CD4-positive, alpha-beta memory T cell (primary cell): ENCODE data around the gene TNIP2. TPM values are rescaled to one million over a fixed set of nuclear protein-coding genes. Genes with fewer than 3 reads are reported as not detected.
A peak's percentile ranks its signal among the peaks of the same experiment; 100 is the strongest.

ENCODE experiments used
- CTCF ChIA-PET: fragments of 350-600 bp; sonication (Branson Sonifier 250); formaldehyde crosslinking; loops from one replicate; lab custom pipeline; 2021; ENCODE audit warnings: inconsistent platforms; ENCODE audit not compliant: partially characterized antibody; lab: Charles Lee
- POLR2A ChIA-PET: fragments of 350-600 bp; sonication (Branson Sonifier 250); formaldehyde crosslinking; loops from one replicate; lab custom pipeline; 2021; ENCODE audit not compliant: partially characterized antibody; lab: Charles Lee
- DNase-seq, 5 donors: peaks; one replicate each; pipeline versions ENCODE4 v3.0.0 to v3.0.0-alpha.2; 2020 to 2022; ENCODE audit warnings: mixed read lengths in 1 of 5
- H3K27ac ChIP-seq: one replicate; pipeline ENCODE4 v1.7.0; 2013; ENCODE audit warnings: low read depth, low read length
- H3K27me3 ChIP-seq: 2 replicates; pipeline ENCODE4 v1.7.0; 2013; ENCODE audit warnings: mild to moderate bottlenecking, low read length, moderate library complexity; ENCODE audit not compliant: insufficient read depth
- H3K36me3 ChIP-seq: 2 replicates; pipeline ENCODE4 v1.7.0; 2013; ENCODE audit warnings: mild to moderate bottlenecking, low read length, moderate library complexity; ENCODE audit not compliant: insufficient read depth
- H3K4me1 ChIP-seq: 2 replicates; pipeline ENCODE4 v1.7.0; 2013; ENCODE audit warnings: mild to moderate bottlenecking, low read length, moderate library complexity; ENCODE audit not compliant: insufficient read depth
- H3K4me3 ChIP-seq, 2 donors: one replicate each; pipeline ENCODE4 v1.7.0; 2013; ENCODE audit warnings: low read length in 2 of 2, mild to moderate bottlenecking in 1 of 2
- H3K9me3 ChIP-seq, 2 donors: one replicate each; pipeline ENCODE4 v1.7.0; 2013; ENCODE audit warnings: low read length in 2 of 2, control low read depth in 1 of 2; ENCODE audit not compliant: control insufficient read depth in 1 of 2
- H3K27ac Mint-ChIP-seq, 7 donors: one replicate each; pipeline ENCODE4 v1.8.0; 2020 to 2021; ENCODE audit warnings: mixed read lengths in 7 of 7, mild to moderate bottlenecking in 6 of 7, inconsistent platforms in 3 of 7, moderate library complexity in 3 of 7
- H3K27me3 Mint-ChIP-seq, 2 donors: one replicate each; pipeline ENCODE4 v1.8.0; 2020 to 2021; ENCODE audit warnings: mixed read lengths in 2 of 2
- H3K36me3 Mint-ChIP-seq, 2 donors: one replicate each; pipeline ENCODE4 v1.8.0; 2020 to 2021; ENCODE audit warnings: mixed read lengths in 2 of 2, inconsistent platforms in 1 of 2, mild to moderate bottlenecking in 1 of 2
- H3K4me1 Mint-ChIP-seq, 4 donors: one replicate each; pipeline ENCODE4 v1.8.0; 2020 to 2021; ENCODE audit warnings: mixed read lengths in 4 of 4, mild to moderate bottlenecking in 1 of 4
- H3K4me3 Mint-ChIP-seq, 8 donors: one replicate each; pipeline ENCODE4 v1.8.0; 2020 to 2021; ENCODE audit warnings: mixed read lengths in 8 of 8, mild to moderate bottlenecking in 7 of 8, moderate library complexity in 6 of 8, inconsistent platforms in 3 of 8
- H3K9me3 Mint-ChIP-seq, 8 donors: one replicate each; pipeline ENCODE4 v1.8.0; 2020 to 2021; ENCODE audit warnings: mixed read lengths in 8 of 8, mild to moderate bottlenecking in 5 of 8, inconsistent platforms in 3 of 8, moderate library complexity in 1 of 8
- intact Hi-C: fragments of 100-400 bp; cut with micrococcal nuclease; formaldehyde crosslinking; loops from one replicate; pipeline ENCODE4 v1.15.1; 2023
- polyA plus RNA-seq, 2 donors: library from polyadenylated mRNA; unstranded; fragments of 300-500 nt; fragmentation: Illumina TruSeq; gene quantifications; one replicate each; pipeline ENCODE4 v1.2.3, GENCODE V29; 2021
- total RNA-seq, 2 experiments: library from RNA; stranded (reverse); gene quantifications; one replicate each; pipeline ENCODE4 v1.2.3, GENCODE V29; 2021

The TNIP2 gene
- total and polyA plus RNA-seq, 4 experiments from 2014 or later, result 45.8 to 50.5 (median 49.2) TPM

- Mint-ChIP-seq H3K4me3 (peak overlapping the region in 1 of 8 donors; percentile 25), H3K27ac (peak overlapping the region in 5 of 7 donors; percentile 50 to 93 (median 91)), H3K27me3 (no peaks in the 10 kb centered on the region), H3K36me3 (no peaks in the 10 kb centered on the region), H3K9me3 (no peaks in the 10 kb centered on the region), H3K4me1 (peaks cover 27 to 75% (median 50%) of the 10 kb centered on the region in 4 donors)
- H3K27ac ChIP-seq, result peak overlapping the region; percentile 74
- intact Hi-C loops, result loop anchor here (5.0 kb wide), 1 partner anchor 40 kb away; no protein-coding TSS in a partner anchor
- peak in 1 of 5 donors; percentile 24 for DNase-seq
- no peak overlapping the region for H3K4me3 ChIP-seq
- H3K9me3 ChIP-seq, result no peaks in the 10 kb centered on the region
- ChIA-PET POLR2A (interaction anchor here (1.2 to 6.2 kb wide), 8 partner anchors 10 to 139 kb away, joined by 3 to 77 read pairs (median 10); no protein-coding TSS in a partner anchor), CTCF (interaction anchor here (0.7 to 1.6 kb wide), 4 partner anchors 9 to 165 kb away, joined by 3 to 5 read pairs (median 3); no protein-coding TSS in a partner anchor)
- H3K4me1 ChIP-seq, result peaks cover 70% of the 10 kb centered on the region
- H3K27me3 ChIP-seq, result no peaks in the 10 kb centered on the region
- no peaks in the 10 kb centered on the region for H3K36me3 ChIP-seq
Observed at GRCh38 chr4:2796849-2797544, 40.9 kb upstream of the TNIP2 start.

- Mint-ChIP-seq H3K4me3 (peak overlapping the region in 1 of 8 donors; percentile 13), H3K9me3 (no peaks in the 10 kb centered on the region), H3K4me1 (peaks cover 25 to 67% (median 48%) of the 10 kb centered on the region in 4 donors), H3K27ac (peak overlapping the region in 2 of 7 donors; percentile 53 to 68), H3K27me3 (no peaks in the 10 kb centered on the region), H3K36me3 (no peaks in the 10 kb centered on the region)
- Histone ChIP-seq H3K9me3 (no peaks in the 10 kb centered on the region), H3K27me3 (no peaks in the 10 kb centered on the region), H3K4me3 (no peak overlapping the region), H3K27ac (no peak overlapping the region), H3K36me3 (no peaks in the 10 kb centered on the region), H3K4me1 (peaks cover 63% of the 10 kb centered on the region)
- ChIA-PET CTCF (interaction anchor here (1.2 kb wide), 1 partner anchor 8 kb away, joined by 5 read pairs; no protein-coding TSS in a partner anchor), POLR2A (interaction anchor here (2.4 to 6.2 kb wide), 4 partner anchors 9 to 140 kb away, joined by 12 to 77 read pairs (median 28); no protein-coding TSS in a partner anchor)
- DNase-seq, result no peak
- intact Hi-C loops, result loop anchor here (5.0 kb wide), 1 partner anchor 41 kb away; no protein-coding TSS in a partner anchor
Observed at GRCh38 chr4:2795893-2796848, 40.0 kb upstream of the TNIP2 start.

DNA sequence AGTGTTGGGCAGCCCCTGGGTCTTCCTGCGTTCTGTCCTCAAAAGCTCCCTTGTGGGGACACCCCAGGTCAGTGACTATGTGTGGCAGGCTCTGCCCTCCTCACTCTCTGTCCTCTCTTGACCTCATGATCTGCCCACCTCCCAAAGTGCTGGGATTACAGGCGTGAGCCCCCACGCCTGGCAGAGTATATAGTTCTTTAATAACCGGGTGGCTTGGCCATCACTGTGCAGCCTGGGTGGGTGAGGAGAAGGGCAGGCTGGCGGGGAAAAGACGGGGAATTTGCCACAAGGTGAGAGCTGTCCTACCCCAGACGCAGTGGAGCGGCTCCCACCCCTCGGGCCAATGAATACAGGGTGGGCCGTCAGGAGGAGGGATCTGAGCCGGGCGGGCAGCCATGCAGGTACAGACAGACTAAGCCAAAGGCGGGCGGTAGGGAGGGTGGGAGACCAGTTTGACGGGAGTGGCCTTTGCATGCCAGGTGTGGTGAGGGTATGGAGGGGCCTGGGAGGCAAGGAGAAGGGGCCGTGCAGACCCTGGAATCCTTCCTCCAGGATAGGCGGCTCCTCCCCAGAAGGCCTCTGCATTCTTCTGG lies 39.3 kb upstream of the TNIP2 start:
- Histone ChIP-seq H3K4me1 (peaks cover 55% of the 10 kb centered on the region), H3K9me3 (no peaks in the 10 kb centered on the region), H3K27ac (no peak overlapping the region), H3K27me3 (no peaks in the 10 kb centered on the region), H3K4me3 (no peak overlapping the region), H3K36me3 (no peaks in the 10 kb centered on the region)
- no peak for DNase-seq
- intact Hi-C loops, result loop anchor here (5.0 kb wide), 1 partner anchor 42 kb away; no protein-coding TSS in a partner anchor
- H3K27ac Mint-ChIP-seq, result peak overlapping the region in 1 of 7 donors; percentile 40
- H3K4me3 Mint-ChIP-seq, result peak overlapping the region in 3 of 8 donors; percentile 16 to 61 (median 57)
- ChIA-PET POLR2A (interaction anchor here (1.3 kb wide), 1 partner anchor 48 kb away, joined by 4 read pairs; the partner anchor contains the start of gene ADD1), CTCF (no interaction called here)
- peaks cover 25 to 71% (median 49%) of the 10 kb centered on the region in 4 donors for H3K4me1 Mint-ChIP-seq
- H3K36me3 Mint-ChIP-seq, result no peaks in the 10 kb centered on the region
- H3K9me3 Mint-ChIP-seq, result no peaks in the 10 kb centered on the region
- H3K27me3 Mint-ChIP-seq, result no peaks in the 10 kb centered on the region

- Histone ChIP-seq H3K27me3 (no peaks in the 10 kb centered on the region), H3K4me3 (no peak overlapping the region), H3K4me1 (peaks cover 48% of the 10 kb centered on the region), H3K36me3 (no peaks in the 10 kb centered on the region), H3K27ac (no peak overlapping the region), H3K9me3 (no peaks in the 10 kb centered on the region)
- ChIA-PET POLR2A (interaction anchor here (1.0 to 1.3 kb wide), 2 partner anchors 11 to 49 kb away, joined by 4 read pairs; partner anchors contain the start of gene ADD1), CTCF (no interaction called here)
- H3K4me3 Mint-ChIP-seq, result peak overlapping the region; percentile 57 to 90 (median 85)
- H3K27me3 Mint-ChIP-seq, result no peaks in the 10 kb centered on the region
- no peak for DNase-seq
- no peaks in the 10 kb centered on the region for H3K36me3 Mint-ChIP-seq
- peaks cover 24 to 71% (median 48%) of the 10 kb centered on the region in 4 donors for H3K4me1 Mint-ChIP-seq
- peak overlapping the region in 6 of 7 donors; percentile 4 to 90 (median 46) for H3K27ac Mint-ChIP-seq
- intact Hi-C loops, result loop anchor here (5.0 kb wide), 1 partner anchor 43 kb away; no protein-coding TSS in a partner anchor
- no peaks in the 10 kb centered on the region for H3K9me3 Mint-ChIP-seq
Observed at GRCh38 chr4:2794486-2795299, 38.6 kb upstream of the TNIP2 start.

DNA sequence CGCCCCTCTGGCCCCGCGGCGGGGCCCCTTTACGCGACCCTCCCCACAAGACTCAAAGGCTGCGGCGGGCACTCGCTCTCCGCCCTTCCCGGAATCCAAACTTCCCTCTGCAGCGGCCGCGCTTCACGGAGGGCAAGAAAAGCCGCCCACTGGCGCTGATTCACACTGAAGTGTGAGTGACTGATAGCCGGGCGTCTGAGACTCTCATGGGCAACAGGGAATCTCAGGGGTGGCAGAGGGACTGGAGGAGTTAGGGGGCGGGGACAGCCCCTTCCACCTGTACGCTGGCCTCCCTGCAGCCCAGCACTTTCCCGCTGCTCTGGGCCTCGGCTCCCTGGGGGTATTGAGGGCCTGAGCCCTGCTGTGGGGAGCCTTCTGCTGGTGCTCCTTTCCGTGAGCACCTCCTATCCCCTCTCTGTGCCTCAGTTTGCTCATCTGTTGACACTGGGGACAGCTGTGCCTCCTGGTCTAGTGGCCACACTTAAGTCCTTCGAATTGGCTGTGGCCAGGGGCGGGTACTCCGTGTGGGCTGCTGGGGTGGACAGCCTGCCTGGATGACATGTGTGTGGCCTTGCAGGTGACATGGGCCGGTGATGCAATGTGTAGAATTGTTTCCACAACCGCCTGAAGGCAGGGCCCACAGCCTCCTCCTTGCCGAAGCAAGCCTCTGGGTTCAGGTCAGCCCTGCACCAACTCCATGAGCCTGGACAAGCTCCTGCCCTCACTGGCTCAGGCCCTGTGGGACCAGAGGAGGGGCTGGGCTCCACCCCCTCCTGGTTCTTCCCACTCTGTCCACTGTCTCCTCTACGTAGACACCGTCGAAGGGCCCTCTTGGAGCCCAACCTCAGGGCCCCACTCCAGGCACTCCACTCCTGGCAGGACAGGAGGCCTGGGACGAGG lies 37.7 kb upstream of the TNIP2 start:
- POLR2A ChIA-PET, result interaction anchor here (1.0 to 1.3 kb wide), 2 partner anchors 10 to 50 kb away, joined by 4 read pairs; partner anchors contain the start of gene ADD1
- H3K27me3 Mint-ChIP-seq, result no peaks in the 10 kb centered on the region
- CTCF ChIA-PET, result no interaction called here
- no peaks in the 10 kb centered on the region for H3K36me3 Mint-ChIP-seq
- no peaks in the 10 kb centered on the region for H3K36me3 ChIP-seq
- no peaks in the 10 kb centered on the region for H3K9me3 ChIP-seq
- peak overlapping the region in 1 of 2 donors; percentile 53 for H3K4me3 ChIP-seq
- peaks cover 40% of the 10 kb centered on the region for H3K4me1 ChIP-seq
- H3K27ac Mint-ChIP-seq, result peak overlapping the region in 6 of 7 donors; percentile 52 to 90 (median 82)
- peak in 1 of 5 donors; percentile 57 for DNase-seq
- intact Hi-C loops, result no loop called here
- no peaks in the 10 kb centered on the region for H3K27me3 ChIP-seq
- H3K9me3 Mint-ChIP-seq, result no peaks in the 10 kb centered on the region
- H3K4me1 Mint-ChIP-seq, result peaks cover 26 to 70% (median 50%) of the 10 kb centered on the region in 4 donors
- peak overlapping the region; percentile 10 for H3K27ac ChIP-seq
- peak overlapping the region; percentile 78 to 90 (median 88) for H3K4me3 Mint-ChIP-seq
